SU-DHL-6 (cell line): ENCODE measurements around the gene BNC2.

ENCODE experiments used
- H2AFZ ChIP-seq: fragments of 200-600 bp; sonication (generic); 2 replicates; pipeline ENCODE4 v1.6.1; 2014; ENCODE audit warnings: low read depth, mild to moderate bottlenecking, moderate library complexity, mixed read lengths, antibody characterized with exemption, low read length; ENCODE audit not compliant: severe bottlenecking
- H3F3A ChIP-seq: fragments of 200-600 bp; shearing (Covaris generic); 2 replicates; pipeline ENCODE4 v1.6.0; 2016; ENCODE audit warnings: antibody characterized with exemption, mild to moderate bottlenecking; ENCODE audit not compliant: insufficient read depth
- H3K27ac ChIP-seq: fragments of 200-600 bp; sonication (generic); 2 replicates; pipeline ENCODE4 v1.5.1; 2016; ENCODE audit warnings: low read depth, mild to moderate bottlenecking, low read length, moderate library complexity, mixed read lengths
- H3K27me3 ChIP-seq: fragments of 200-600 bp; sonication (generic), shearing (Covaris generic); 2 replicates; pipeline ENCODE4 v1.6.0; 2014; ENCODE audit warnings: mild to moderate bottlenecking, low read length
- H3K36me3 ChIP-seq: fragments of 200-600 bp; sonication (generic); 2 replicates; pipeline ENCODE4 v1.6.1; 2014; ENCODE audit warnings: mild to moderate bottlenecking, low read length, mixed read lengths
- H3K4me2 ChIP-seq: fragments of 300-600, 200-600 bp; shearing (Covaris generic), sonication (generic); 2 replicates; pipeline ENCODE4 v1.6.0; 2014; ENCODE audit warnings: low read length, low read depth, mild to moderate bottlenecking; ENCODE audit not compliant: poor library complexity, severe bottlenecking
- H3K4me3 ChIP-seq: fragments of 200-600 bp; sonication (generic); 2 replicates; pipeline ENCODE4 v1.5.1; 2014; ENCODE audit warnings: antibody characterized with exemption, low read length, mild to moderate bottlenecking, mixed read lengths; ENCODE audit not compliant: insufficient read depth, poor library complexity, severe bottlenecking
- H3K79me2 ChIP-seq: fragments of 200-600 bp; sonication (generic); 2 replicates; pipeline ENCODE4 v1.6.1; 2014; ENCODE audit warnings: mild to moderate bottlenecking, low read length, moderate library complexity; ENCODE audit not compliant: insufficient read depth
- H3K9ac ChIP-seq: fragments of 200-600 bp; sonication (generic); 2 replicates; pipeline ENCODE4 v1.7.0; 2014; ENCODE audit warnings: mild to moderate bottlenecking, low read length
- H3K9me2 ChIP-seq: fragments of 200-600 bp; sonication (generic); replicated peaks from 2 replicates; pipeline ENCODE4 v1.6.1; 2014; ENCODE audit warnings: low read length; ENCODE audit not compliant: insufficient read depth
- H3K9me3 ChIP-seq: fragments of 200-600 bp; sonication (generic); 2 replicates; pipeline ENCODE4 v1.6.1; 2014; ENCODE audit warnings: low read length, mixed read lengths; ENCODE audit not compliant: insufficient read depth
- H4K20me1 ChIP-seq: fragments of 200-600 bp; sonication (generic); 2 replicates; pipeline ENCODE4 v1.6.1; 2014; ENCODE audit warnings: low read depth, mild to moderate bottlenecking, antibody characterized with exemption, low read length, moderate library complexity, mixed read lengths
- EZH2phosphoT487 ChIP-seq: fragments of 200-600 bp; sonication (generic), shearing (Covaris generic); conservative IDR thresholded peaks from 2 replicates; pipeline ENCODE4 v1.6.1; 2018; ENCODE audit warnings: mild to moderate bottlenecking, antibody characterized with exemption, low read length, moderate library complexity, mixed read lengths
- TF ChIP-seq, protein P1 (sequence below): fragments of 200-600 bp; sonication (generic); IDR thresholded peaks from one replicate; pipeline ENCODE4 v1.5.1; 2017; ENCODE audit warnings: antibody characterized with exemption, mild to moderate bottlenecking, low read length, moderate library complexity; ENCODE audit not compliant: insufficient read depth, poor library complexity, severe bottlenecking

The BNC2 gene

DNA sequence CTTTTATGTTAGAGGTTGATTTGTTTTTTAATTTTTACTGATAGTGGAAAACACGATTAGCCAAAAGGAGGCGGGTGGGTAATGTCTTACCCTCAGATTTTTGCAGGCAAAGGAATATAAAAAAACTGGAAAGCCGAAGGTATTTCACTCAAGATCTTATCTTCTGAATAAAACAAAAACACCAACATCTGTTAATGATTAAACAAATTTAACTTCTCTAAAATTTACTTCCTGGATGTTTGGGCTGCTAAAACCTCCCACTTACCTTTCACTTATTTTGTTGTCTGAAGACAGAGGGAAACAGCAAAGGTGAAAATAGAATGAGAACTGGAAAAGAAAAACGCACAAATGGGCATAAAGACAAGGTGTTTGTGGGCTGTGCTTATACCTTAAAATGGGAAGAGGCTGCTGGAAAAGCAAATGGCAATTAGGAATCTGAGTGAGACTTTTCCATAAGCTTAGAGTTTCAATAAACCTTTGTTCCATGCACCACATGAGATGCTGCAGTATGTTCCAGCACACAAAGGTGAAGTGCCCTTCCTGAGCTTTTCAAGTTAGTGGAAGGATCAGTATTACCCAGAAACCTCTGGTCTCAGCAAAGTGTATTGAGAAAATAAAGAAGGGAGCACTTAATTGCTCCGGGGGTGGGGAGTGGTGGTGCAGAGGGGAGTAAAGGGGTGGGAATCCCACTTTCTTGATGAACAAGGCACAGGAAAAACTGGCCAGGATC is 298.3 kb downstream of the BNC2 start:
- Histone ChIP-seq H3K9me3 (no peaks in the 10 kb centered on the region), H3K9me2 (no peaks in the 10 kb centered on the region), H4K20me1 (no peaks in the 10 kb centered on the region), H3K79me2 (no peaks in the 10 kb centered on the region), H3K4me3 (no peak overlapping the region), H3F3A (no peaks in the 10 kb centered on the region), H2AFZ (no peak overlapping the region), H3K4me2 (no peak overlapping the region), H3K27me3 (no peaks in the 10 kb centered on the region), H3K27ac (no peak overlapping the region), H3K36me3 (no peaks in the 10 kb centered on the region), H3K9ac (no peak overlapping the region)
- TF ChIP-seq EZH2phosphoT487, result no peak
- TF ChIP-seq, protein P1, sequence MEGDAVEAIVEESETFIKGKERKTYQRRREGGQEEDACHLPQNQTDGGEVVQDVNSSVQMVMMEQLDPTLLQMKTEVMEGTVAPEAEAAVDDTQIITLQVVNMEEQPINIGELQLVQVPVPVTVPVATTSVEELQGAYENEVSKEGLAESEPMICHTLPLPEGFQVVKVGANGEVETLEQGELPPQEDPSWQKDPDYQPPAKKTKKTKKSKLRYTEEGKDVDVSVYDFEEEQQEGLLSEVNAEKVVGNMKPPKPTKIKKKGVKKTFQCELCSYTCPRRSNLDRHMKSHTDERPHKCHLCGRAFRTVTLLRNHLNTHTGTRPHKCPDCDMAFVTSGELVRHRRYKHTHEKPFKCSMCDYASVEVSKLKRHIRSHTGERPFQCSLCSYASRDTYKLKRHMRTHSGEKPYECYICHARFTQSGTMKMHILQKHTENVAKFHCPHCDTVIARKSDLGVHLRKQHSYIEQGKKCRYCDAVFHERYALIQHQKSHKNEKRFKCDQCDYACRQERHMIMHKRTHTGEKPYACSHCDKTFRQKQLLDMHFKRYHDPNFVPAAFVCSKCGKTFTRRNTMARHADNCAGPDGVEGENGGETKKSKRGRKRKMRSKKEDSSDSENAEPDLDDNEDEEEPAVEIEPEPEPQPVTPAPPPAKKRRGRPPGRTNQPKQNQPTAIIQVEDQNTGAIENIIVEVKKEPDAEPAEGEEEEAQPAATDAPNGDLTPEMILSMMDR, result no peak

DNA sequence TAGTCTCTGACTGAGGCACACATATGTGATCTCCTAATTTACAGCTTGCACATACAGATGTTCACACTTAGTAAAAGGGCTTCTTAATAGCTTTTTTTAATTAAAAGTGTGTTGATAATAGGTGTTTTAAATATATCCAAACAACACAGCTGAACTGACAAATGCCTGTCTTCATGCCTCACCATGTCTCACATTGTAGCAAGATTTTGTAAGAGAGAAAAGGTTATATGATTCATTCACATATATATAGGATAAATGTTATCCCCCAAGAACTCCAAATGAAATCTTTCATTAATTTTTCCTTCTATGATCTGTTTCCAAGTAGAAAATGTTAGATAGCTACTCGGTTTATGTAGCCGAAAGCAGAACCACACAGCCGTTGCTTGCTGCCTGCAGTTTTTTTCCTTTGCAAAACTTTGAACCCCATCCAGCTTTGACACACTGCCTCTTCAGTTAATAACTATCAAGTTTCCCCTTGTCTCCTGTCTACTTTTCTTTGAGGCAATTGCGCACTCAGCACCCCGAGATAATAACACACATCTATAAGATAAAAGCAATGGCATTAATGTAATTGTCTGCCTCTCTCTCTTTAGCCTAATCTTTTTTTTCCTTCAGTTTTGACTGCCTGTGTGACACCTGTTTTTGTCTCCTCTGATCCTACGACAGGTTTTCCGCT is 299.2 kb downstream of the BNC2 start:
- H4K20me1 ChIP-seq, result no peaks in the 10 kb centered on the region
- no peak overlapping the region for H3K9ac ChIP-seq
- H3K9me2 ChIP-seq, result no peaks in the 10 kb centered on the region
- H3K4me2 ChIP-seq, result no peak overlapping the region
- H3K36me3 ChIP-seq, result no peaks in the 10 kb centered on the region
- no peaks in the 10 kb centered on the region for H3K9me3 ChIP-seq
- H2AFZ ChIP-seq, result no peak overlapping the region
- H3K79me2 ChIP-seq, result no peaks in the 10 kb centered on the region
- H3K27ac ChIP-seq, result no peak overlapping the region
- no peak for TF ChIP-seq EZH2phosphoT487
- TF ChIP-seq, protein P1, result no peak
- H3K4me3 ChIP-seq, result no peak overlapping the region
- H3F3A ChIP-seq, result no peaks in the 10 kb centered on the region
- H3K27me3 ChIP-seq, result no peaks in the 10 kb centered on the region

DNA sequence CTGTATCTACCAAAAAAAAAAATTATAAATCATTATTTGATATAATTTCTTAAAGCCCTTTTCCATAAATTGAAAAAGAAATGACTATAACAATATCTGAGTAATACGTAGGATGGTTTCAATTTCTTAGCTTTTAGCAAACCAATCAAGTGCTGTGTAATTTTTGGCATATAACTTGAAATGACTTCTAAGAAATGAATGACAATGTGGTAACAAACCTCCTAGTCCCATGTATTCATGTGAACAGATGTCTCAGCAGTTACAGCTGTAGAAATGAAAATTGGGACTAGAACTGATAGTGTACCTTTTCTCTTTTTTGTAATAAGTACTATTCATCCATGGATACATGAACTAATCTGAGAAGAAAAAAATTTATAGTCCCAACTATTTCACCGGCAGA is 307.0 kb downstream of the BNC2 start:
- Histone ChIP-seq H2AFZ (no peak overlapping the region), H3K9me2 (no peaks in the 10 kb centered on the region), H3K27me3 (no peaks in the 10 kb centered on the region; the same call in 1 of the 2 replicates), H3K4me2 (no peak overlapping the region), H4K20me1 (no peaks in the 10 kb centered on the region), H3K27ac (no peak overlapping the region), H3K9me3 (no peaks in the 10 kb centered on the region), H3K79me2 (no peaks in the 10 kb centered on the region), H3K4me3 (no peak overlapping the region), H3F3A (no peaks in the 10 kb centered on the region), H3K36me3 (no peaks in the 10 kb centered on the region), H3K9ac (no peak overlapping the region)
- no peak for TF ChIP-seq EZH2phosphoT487
- TF ChIP-seq, protein P1, result no peak
